H1 (cell line): ENCODE results near the gene VPS35L. TPM values are rescaled to one million over a fixed set of nuclear protein-coding genes. Genes with fewer than 3 reads are reported as not detected.

Source experiments
- ATF2 ChIP-seq: IDR thresholded peaks from 2 replicates; pipeline ENCODE4 v1.6.1; 2012; ENCODE audit warnings: low read length, inconsistent platforms
- BACH1 ChIP-seq: IDR thresholded peaks from 2 replicates; pipeline ENCODE4 v1.6.1; 2012; ENCODE audit warnings: low read length, improper control_type of control experiment
- CTCF ChIP-seq, 3 experiments: IDR thresholded peaks; 1 replicate in 2 of 3; 2 replicates in 1 of 3; pipeline versions ENCODE4 v1.5.1 to v1.6.1; 2011; ENCODE audit warnings: low read length in 3 of 3, mild to moderate bottlenecking in 3 of 3, inconsistent platforms in 2 of 3, low read depth in 1 of 3, moderate library complexity in 1 of 3; ENCODE audit not compliant: insufficient read depth in 1 of 3; ENCODE audit errors: control extremely low read depth in 1 of 3
- FOSL1 ChIP-seq: IDR thresholded peaks from 2 replicates; pipeline ENCODE4 v1.6.1; 2011; ENCODE audit warnings: mild to moderate bottlenecking, low read depth, low read length, moderate library complexity; ENCODE audit not compliant: insufficient read depth
- GABPA ChIP-seq: IDR thresholded peaks from 2 replicates; pipeline ENCODE4 v1.6.1; 2011; ENCODE audit warnings: mild to moderate bottlenecking, low read length, moderate library complexity, borderline replicate concordance; ENCODE audit not compliant: insufficient read depth
- HDAC6 ChIP-seq: IDR thresholded peaks from one replicate; pipeline ENCODE4 v1.7.1; 2012; ENCODE audit warnings: low read depth, mild to moderate bottlenecking, inconsistent platforms, low read length, moderate library complexity
- JUND ChIP-seq: IDR thresholded peaks from 2 replicates; pipeline ENCODE4 v1.6.1; 2011; ENCODE audit warnings: mild to moderate bottlenecking, improper control_type of control experiment, low read length
- MAFK ChIP-seq: IDR thresholded peaks from 2 replicates; pipeline ENCODE4 v1.6.1; 2012; ENCODE audit warnings: low read depth, mild to moderate bottlenecking, improper control_type of control experiment, low read length
- RAD21 ChIP-seq, 2 experiments: IDR thresholded peaks in 1 of 2; conservative IDR thresholded peaks in 1 of 2; 2 replicates each; pipeline ENCODE4 v1.6.1; 2011; ENCODE audit warnings: low read depth in 2 of 2, low read length in 2 of 2, improper control_type of control experiment in 1 of 2, inconsistent platforms in 1 of 2, mild to moderate bottlenecking in 1 of 2, moderate library complexity in 1 of 2
- RNF2 ChIP-seq: fragments of 200-900, 300-1000 bp; sonication (generic); IDR thresholded peaks from 2 replicates; pipeline ENCODE4 v1.7.1; 2016; ENCODE audit warnings: borderline replicate concordance, low read depth, mild to moderate bottlenecking, antibody characterized with exemption, low read length; ENCODE audit not compliant: poor library complexity, severe bottlenecking; ENCODE audit errors: missing control alignments
- SIN3A ChIP-seq, 2 experiments: IDR thresholded peaks in 1 of 2; conservative IDR thresholded peaks in 1 of 2; 2 replicates each; pipeline ENCODE4 v1.6.1; 2011 to 2012; ENCODE audit warnings: low read length in 2 of 2, improper control_type of control experiment in 1 of 2, low read depth in 1 of 2, mild to moderate bottlenecking in 1 of 2
- SIX5 ChIP-seq: IDR thresholded peaks from 2 replicates; pipeline ENCODE4 v1.6.1; 2011; ENCODE audit warnings: mild to moderate bottlenecking, low read depth, low read length
- SUZ12 ChIP-seq: fragments of 200-600 bp; sonication (generic); IDR thresholded peaks from 2 replicates; pipeline ENCODE4 v1.6.1; 2012; ENCODE audit warnings: mild to moderate bottlenecking, inconsistent platforms, low read length, moderate library complexity, mixed read lengths
- TAF1 ChIP-seq: IDR thresholded peaks from 2 replicates; pipeline ENCODE4 v1.6.1; 2011; ENCODE audit warnings: mild to moderate bottlenecking, low read depth, low read length
- TAF7 ChIP-seq: optimal IDR thresholded peaks from 2 replicates; pipeline ENCODE3; 2011; ENCODE audit warnings: low read depth, mild to moderate bottlenecking, inconsistent platforms, low read length, moderate library complexity, borderline replicate concordance
- YY1 ChIP-seq: IDR thresholded peaks from 2 replicates; pipeline ENCODE4 v1.6.1; 2011; ENCODE audit warnings: low read depth, mild to moderate bottlenecking, low read length
- polyA plus RNA-seq, 7 experiments: library from polyadenylated mRNA; depleted of rRNA in 3 of 7; stranded (reverse) in 5 of 7; unstranded in 2 of 7; fragments of >200 nt in 5 of 7; fragments of 200-250 nt in 2 of 7; gene quantifications; 1 replicate in 5 of 7; 2 replicates in 1 of 7; 4 replicates in 1 of 7; pipeline versions ENCODE4 v1.2.1 to v1.2.3, GENCODE V29; 2011 to 2013; ENCODE audit warnings: missing spikeins in 2 of 7, mixed read lengths in 2 of 7
- total RNA-seq: library from RNA; stranded (reverse); fragmentation: NEBNext Ultra II Directional; extraction: Animal tissue kit (Norgen Biotek cat#: 25700); gene quantifications from 2 replicates; pipeline ENCODE4 v1.2.1, GENCODE V29; 2021

Gene VPS35L
- total and polyA plus RNA-seq, 2 of the 8 experiments (the other 6 are each of a cell fraction or from before 2014, with no cell fraction given): 31.5 to 57.1 TPM

GRCh38 chr16:19717741-19718623 lies 162.5 kb downstream of the VPS35L start, which contains the start of the genes IQCK and KNOP1 (continued):
- no peak for TF ChIP-seq ATF2
- TF ChIP-seq GABPA: peak; percentile 95
- TF ChIP-seq YY1: peak; percentile 94
- no peak for TF ChIP-seq RNF2
- TF ChIP-seq HDAC6: no peak
- TF ChIP-seq SIX5: no peak; the same call in 1 of the 2 replicates
- TF ChIP-seq MAFK: no peak
- no peak for TF ChIP-seq JUND
- no peak for TF ChIP-seq CTCF (IDR thresholded peaks at IDR 0.05; ENCODE audit: control extremely low read depth in 1 of 3, insufficient read depth in 1 of 3, low read depth in 1 of 3, low read length in 3 of 3)
- TF ChIP-seq SUZ12: 0 out of 2 replicates have a peak, but pooled peaks have one; percentile 28
- peak; percentile 7 for TF ChIP-seq TAF7
- no peak for TF ChIP-seq BACH1
- peak in 1 of 2 experiments; percentile 0; a peak in 1 of 4 replicates for TF ChIP-seq RAD21 (IDR thresholded peaks at IDR 0.05 in 1 of 2, conservative IDR thresholded peaks at IDR 0.05 in 1 of 2; ENCODE audit: low read depth in 2 of 2, low read length in 2 of 2)
- TF ChIP-seq FOSL1: no peak
- TF ChIP-seq SIN3A (conservative IDR thresholded peaks at IDR 0.05 in 1 of 2, IDR thresholded peaks at IDR 0.05 in 1 of 2; ENCODE audit: low read depth in 1 of 2, low read length in 2 of 2): peak; percentile 77 to 98; a peak in 3 of 4 replicates
- peak; percentile 64; the same call in 1 of the 2 replicates for TF ChIP-seq TAF1
